HG03103 (cell line): Measurements from ENCODE around the gene TMEM123.

ENCODE experiments used
- ATAC-seq: cut with Tn5 transposase; IDR thresholded peaks from one replicate; pipeline ENCODE4 v1.9.1; 2021; ENCODE audit warnings: low read depth; ENCODE audit not compliant: unreplicated experiment

Gene TMEM123

DNA sequence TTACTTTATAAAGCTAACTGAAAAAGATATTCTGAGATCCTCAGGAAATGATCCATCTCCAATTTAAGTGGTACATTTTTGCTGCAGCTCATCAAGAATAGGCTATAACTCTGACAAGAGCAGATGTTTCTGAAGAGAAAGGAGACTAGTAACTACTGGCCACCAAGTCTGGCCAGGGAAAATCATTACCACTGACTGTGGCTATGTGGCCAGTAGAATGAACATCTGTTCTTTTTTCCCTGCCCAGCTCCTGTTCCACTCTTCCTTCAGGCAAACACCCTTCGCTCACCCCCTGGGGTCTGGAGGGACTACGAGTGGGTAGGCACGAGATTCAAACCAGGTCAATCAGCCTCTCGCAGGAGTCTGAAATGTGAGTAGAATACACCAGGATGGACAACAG lies 23.9 kb downstream of the TMEM123 start:
- ATAC-seq: no peak

GRCh38 chr11:102427068-102427467 lies 25.5 kb downstream of the TMEM123 start:
- ATAC-seq: no peak

DNA sequence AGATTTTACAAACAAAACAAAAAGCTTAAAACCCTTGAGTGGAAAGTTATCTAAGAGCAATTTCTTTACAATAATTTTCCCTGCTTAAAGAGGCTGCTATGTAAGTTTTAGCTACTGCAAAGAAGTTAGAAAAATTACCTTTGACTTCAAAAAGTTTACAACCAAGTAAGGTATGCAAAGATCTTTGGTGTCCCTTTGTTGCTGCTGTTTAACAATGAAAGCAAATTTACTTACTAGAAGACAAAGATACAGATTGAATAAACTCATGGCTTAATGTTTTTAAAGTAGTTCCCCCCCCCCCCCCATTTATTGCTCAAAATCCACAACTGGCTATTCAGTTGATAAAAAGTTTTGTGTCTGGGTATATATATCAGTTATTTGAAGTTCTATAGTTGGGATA lies 26.0 kb downstream of the TMEM123 start:
- ATAC-seq: no peak

DNA sequence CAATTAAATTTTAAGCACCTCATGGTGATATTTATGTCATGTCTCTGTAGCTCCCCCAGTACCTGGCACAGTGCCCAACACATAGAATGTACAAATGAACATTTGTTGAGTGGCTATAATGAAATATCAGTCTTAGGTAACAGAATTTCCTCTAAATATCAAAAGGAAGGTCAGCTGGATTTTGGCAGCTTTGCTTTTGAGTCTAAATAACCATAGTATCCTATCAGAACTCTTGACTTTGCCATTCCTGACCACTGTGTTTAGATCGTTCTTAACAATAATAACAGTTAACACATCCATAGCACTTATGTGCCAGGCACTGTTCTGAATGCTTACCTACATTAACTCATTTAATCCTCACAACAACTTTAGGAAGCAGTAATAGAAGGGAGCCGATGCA lies 26.6 kb downstream of the TMEM123 start:
- ATAC-seq: no peak

DNA sequence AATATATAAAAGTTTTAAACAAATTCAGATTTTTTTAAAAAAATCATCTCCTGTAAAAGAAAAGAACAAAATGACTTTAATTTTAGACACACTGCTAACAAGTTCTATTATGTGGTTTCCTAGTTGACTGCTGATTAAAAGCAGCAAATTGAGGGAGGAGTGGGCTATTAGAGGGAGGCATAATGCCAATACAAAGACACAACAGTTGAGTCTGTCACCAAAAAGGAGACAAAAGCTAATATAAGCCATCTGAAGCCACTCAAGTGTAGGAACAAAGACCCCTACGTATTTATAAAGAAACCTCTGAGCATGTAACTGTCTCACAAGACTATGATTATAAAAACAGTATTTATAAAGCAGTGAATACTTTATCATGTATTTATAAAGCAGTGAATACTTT lies 28.6 kb downstream of the TMEM123 start:
- ATAC-seq: no peak

- ATAC-seq: no peak
Measured at GRCh38 chr11:102422817-102423712, 29.5 kb downstream of the TMEM123 start.

GRCh38 chr11:102421261-102421660 lies 31.3 kb downstream of the TMEM123 start:
- ATAC-seq: no peak

GRCh38 chr11:102420547-102420946 lies 32.0 kb downstream of the TMEM123 start:
- ATAC-seq: no peak

DNA sequence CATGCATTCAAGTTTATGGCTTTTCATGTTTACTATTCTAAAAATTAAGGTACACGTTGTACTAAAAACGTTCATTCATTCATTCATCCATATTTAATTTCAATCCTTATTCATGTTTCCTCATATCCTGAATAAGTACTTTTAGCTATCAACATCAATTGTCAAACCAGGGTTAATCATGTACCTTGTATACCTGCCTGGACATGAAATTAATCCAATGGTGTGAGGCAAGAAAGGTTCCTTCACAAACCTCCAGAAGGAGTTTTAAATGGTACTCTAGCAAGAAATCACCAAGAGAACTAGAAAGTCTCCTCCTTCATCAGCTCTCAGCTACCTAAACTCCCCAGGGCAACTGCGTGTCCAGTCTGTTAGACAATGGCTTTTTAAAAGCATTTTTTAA lies 33.4 kb downstream of the TMEM123 start:
- ATAC-seq: no peak

DNA sequence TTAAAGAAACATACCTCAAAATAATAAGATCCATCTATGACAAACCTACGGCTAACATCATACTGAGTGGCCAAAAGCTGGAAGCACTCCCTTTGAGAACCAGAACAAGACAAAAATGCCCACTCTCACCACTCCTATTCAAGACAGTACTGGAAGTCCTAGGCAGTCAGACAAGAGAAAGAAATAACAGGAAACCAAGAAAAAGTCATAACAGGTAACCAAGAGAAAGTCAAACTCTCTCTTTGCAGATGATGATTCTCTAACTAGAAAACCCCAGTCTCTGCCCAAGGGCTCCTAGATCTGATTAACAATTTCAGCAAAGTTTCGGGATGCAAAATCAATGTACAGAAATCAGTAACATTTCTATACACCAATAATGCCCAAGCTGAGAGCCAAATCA lies 35.6 kb downstream of the TMEM123 start:
- peak; percentile 45 for ATAC-seq

GRCh38 chr11:102415304-102415916 lies 37.2 kb downstream of the TMEM123 start:
- ATAC-seq: no peak

- ATAC-seq: no peak
Measured at GRCh38 chr11:102414559-102414958, 38.0 kb downstream of the TMEM123 start.

DNA sequence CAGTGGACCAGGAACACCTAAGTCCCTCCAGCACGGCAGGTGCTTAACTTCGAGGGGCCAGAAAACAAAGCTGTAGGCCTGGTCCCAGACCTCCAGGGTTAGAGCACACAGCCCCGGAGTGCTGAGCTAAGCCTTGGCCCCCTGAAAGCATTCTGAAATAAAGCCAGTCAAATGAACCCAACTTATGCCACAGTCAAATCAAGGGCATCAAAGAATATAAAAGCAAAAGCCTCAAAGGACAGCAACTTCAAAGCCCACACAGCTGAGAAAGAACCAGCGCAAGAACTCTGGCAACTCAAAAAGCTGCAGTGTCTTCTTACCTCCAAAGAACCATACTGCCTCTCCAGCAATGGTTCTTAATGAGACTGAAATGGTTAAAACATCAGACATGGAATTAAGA lies 39.1 kb downstream of the TMEM123 start:
- no peak for ATAC-seq

DNA sequence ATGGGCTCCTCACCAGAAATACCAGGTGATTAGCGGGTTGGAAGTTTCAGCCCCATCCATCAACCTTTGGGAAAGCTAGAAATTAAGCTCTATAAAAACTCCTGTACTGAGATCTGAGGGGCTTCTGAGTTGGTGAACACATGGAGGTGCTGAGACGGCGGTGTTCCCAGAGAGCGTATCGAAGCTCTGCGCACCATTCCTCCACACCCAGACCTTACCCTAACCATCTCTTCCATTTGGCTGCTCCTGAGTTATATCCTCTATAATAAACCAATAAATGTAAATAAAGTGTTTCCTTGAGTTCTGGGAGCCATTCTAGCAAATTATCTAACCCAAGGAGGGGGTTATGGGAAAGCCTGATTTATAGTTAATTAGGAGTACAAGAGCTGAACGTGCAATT lies 41.4 kb downstream of the TMEM123 start:
- no peak for ATAC-seq

DNA sequence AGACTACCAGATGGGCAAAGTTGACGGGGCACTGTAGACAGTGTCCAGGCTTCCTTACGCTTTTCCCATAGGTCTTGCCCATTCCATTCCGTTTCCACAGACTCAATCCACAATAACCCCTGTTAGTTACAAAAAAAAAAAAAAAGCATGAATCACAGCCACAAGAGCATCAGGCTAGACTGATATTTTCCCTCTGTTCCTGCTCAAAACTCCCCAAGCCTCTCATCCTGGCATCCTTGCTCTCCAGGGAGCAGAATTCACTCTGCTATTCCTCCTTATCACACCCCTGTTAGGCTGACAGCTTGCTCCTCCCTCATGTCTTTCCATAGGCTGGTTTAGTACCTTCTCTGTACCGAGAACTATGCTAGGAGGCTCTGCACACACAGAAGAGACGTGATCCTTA lies 42.2 kb downstream of the TMEM123 start:
- no peak for ATAC-seq

GRCh38 chr11:102408339-102408738 lies 44.2 kb downstream of the TMEM123 start:
- ATAC-seq: no peak

GRCh38 chr11:102407901-102408300 lies 44.7 kb downstream of the TMEM123 start:
- no peak for ATAC-seq

DNA sequence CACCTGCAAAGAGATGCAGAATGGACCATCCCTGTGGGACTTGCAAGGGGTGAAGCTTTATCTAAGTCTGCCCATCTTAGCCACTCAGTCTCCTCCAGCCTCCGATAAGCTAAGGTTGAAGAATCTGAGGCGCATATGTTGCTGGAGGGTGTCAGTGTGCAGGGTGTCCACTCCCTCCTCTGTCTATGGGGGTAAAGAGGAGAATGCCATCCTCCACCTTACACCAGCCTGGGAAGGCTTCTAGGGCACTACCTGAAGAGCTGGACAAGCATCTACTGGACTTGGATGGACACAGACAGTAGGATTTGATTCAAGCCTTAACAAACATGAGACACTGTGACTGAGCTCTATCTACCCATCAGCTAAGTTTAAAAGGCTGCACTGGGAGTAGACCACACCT lies 46.5 kb downstream of the TMEM123 start:
- ATAC-seq: no peak

DNA sequence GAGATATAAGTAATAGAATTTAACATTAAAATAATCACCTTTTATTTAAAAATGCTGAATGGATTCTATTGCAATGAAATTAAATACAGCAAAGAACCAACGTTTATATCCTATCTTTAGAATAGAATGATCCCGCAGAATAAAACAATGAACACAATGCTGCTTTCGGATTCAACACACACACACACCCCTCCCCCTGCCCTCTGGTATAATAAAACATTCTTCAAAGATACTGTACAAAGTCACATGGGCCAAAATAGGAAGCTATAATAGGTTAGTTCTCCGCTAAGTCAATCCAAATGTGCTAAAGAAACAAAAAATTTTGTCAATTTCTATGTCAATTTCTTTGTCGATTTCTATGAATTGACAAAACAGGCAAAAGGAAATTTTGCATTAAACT lies 47.1 kb downstream of the TMEM123 start:
- no peak for ATAC-seq

DNA sequence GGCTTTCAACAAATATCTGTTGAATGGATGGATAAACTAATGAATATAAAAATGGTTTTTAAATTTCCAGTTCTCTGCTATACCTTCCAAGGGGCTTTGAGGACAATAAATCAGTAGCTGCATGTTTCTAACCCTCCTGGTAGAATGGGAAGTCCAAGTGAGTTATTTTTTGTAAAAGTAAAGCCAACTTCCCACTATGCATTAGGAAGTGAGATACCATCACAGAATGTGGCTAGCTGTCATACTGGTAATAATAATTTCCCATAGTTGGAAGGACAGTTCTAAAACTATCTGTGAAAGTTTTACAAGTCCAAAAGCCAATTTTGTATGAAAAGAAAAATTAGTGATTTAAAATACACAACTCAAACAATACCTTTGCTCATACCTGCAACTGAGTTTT lies 50.0 kb downstream of the TMEM123 start:
- ATAC-seq: no peak

- no peak for ATAC-seq
Measured at GRCh38 chr11:102401905-102402304, 50.7 kb downstream of the TMEM123 start.

DNA sequence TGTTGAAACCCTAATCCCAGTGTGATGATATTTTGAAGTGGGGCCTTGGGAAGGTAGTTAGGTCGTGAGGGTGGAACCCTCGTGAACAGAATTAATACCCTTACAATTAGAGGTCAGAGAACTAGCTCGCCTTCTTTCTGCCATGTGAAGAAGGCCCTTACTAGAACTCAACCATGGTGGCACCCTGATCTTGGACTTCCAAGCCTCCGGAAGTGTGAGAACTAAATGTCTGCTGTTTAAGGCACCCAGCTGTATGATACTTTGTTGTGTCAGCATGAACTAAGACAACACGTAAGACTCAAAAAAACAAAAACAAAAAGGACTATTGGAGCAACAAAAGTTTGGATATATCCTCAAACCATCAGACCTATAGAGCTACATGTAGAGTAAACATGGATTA lies 52.0 kb downstream of the TMEM123 start:
- no peak for ATAC-seq
